IMR-90 (cell line): ENCODE results near the gene ZNF365. TPM values are rescaled to one million over a fixed set of nuclear protein-coding genes. Genes with fewer than 3 reads are reported as not detected.

Source experiments
- ATAC-seq: fragments of 200-7000 bp; cut with Tn5 transposase; 2 replicates; pipeline ENCODE4 v1.9.1; 2020; ENCODE audit warnings: low read depth, mild to moderate bottlenecking, moderate library complexity
- BruUV-seq: library from RNA; stranded (reverse); fragments of 400-500 nt; replicated peaks from 2 replicates; lab custom pipeline; 2021; lab: Mats Ljungman, UMichigan
- CTCF ChIA-PET: fragments of 300-600 bp; formaldehyde crosslinking; extraction: SDS; loops from one replicate; lab custom pipeline; 2021; ENCODE audit warnings: antibody characterized with exemption; lab: Yijun Ruan, JAX
- POLR2A ChIA-PET: fragments of 300-600 bp; sonication (Branson Sonifier 250); formaldehyde crosslinking; loops from one replicate; lab custom pipeline; 2022; ENCODE audit warnings: antibody characterized with exemption; ENCODE audit not compliant: unreplicated experiment; lab: Charles Lee
- DNase-seq: peaks from one replicate; pipeline ENCODE4 v3.0.0; 2013
- H2AFZ ChIP-seq: replicated peaks from 2 replicates; pipeline ENCODE3; 2013; ENCODE audit warnings: low read length, mild to moderate bottlenecking; ENCODE audit not compliant: poor library complexity
- H2AK5ac ChIP-seq: 2 replicates; pipeline ENCODE4 v1.6.1; 2013; ENCODE audit warnings: low read depth, low read length, inconsistent platforms
- H2AK9ac ChIP-seq: replicated peaks from 2 replicates; pipeline ENCODE3; 2013; ENCODE audit warnings: mild to moderate bottlenecking, low read depth, low read length, moderate library complexity; ENCODE audit not compliant: poor library complexity
- H2BK120ac ChIP-seq: 2 replicates; pipeline ENCODE4 v1.6.1; 2013; ENCODE audit warnings: low read depth, low read length, inconsistent platforms
- H2BK15ac ChIP-seq: 3 replicates; pipeline ENCODE4 v1.6.1; 2013; ENCODE audit warnings: low read depth, low read length, inconsistent platforms
- H2BK20ac ChIP-seq: 2 replicates; pipeline ENCODE4 v1.6.1; 2013; ENCODE audit warnings: low read depth, mild to moderate bottlenecking, inconsistent platforms, low read length, moderate library complexity
- H2BK5ac ChIP-seq: 2 replicates; pipeline ENCODE4 v1.6.1; 2013; ENCODE audit warnings: mild to moderate bottlenecking, low read depth, low read length, inconsistent platforms; ENCODE audit not compliant: poor library complexity, severe bottlenecking
- H3K14ac ChIP-seq: replicated peaks from 2 replicates; pipeline ENCODE4 v1.6.1; 2013; ENCODE audit warnings: low read depth, low read length, inconsistent platforms
- H3K18ac ChIP-seq: 2 replicates; pipeline ENCODE4 v1.6.1; 2013; ENCODE audit warnings: low read depth, low read length, control low read depth
- H3K23ac ChIP-seq: 2 replicates; pipeline ENCODE4 v1.6.1; 2013; ENCODE audit warnings: low read depth, low read length, inconsistent platforms
- H3K27ac ChIP-seq: 2 replicates; pipeline ENCODE4 v1.5.1; 2013; ENCODE audit warnings: mild to moderate bottlenecking, control low read depth, low read length; ENCODE audit not compliant: insufficient read depth
- H3K27me3 ChIP-seq: 2 replicates; pipeline ENCODE4 v1.6.1; 2013; ENCODE audit warnings: low read length; ENCODE audit not compliant: control insufficient read depth, insufficient read depth
- H3K36me3 ChIP-seq: 2 replicates; pipeline ENCODE4 v1.6.1; 2013; ENCODE audit warnings: low read length, mixed read lengths; ENCODE audit not compliant: control insufficient read depth, insufficient read depth
- H3K4ac ChIP-seq: 2 replicates; pipeline ENCODE4 v1.6.1; 2013; ENCODE audit warnings: low read depth, low read length, inconsistent platforms
- H3K4me1 ChIP-seq: 2 replicates; pipeline ENCODE4 v1.6.1; 2013; ENCODE audit warnings: low read length, mixed read lengths; ENCODE audit not compliant: control insufficient read depth, insufficient read depth
- H3K4me2 ChIP-seq: 2 replicates; pipeline ENCODE4 v1.6.1; 2013; ENCODE audit warnings: low read depth, mild to moderate bottlenecking, control low read depth, low read length, moderate library complexity
- H3K4me3 ChIP-seq: 2 replicates; pipeline ENCODE4 v1.5.1; 2013; ENCODE audit warnings: low read depth, mild to moderate bottlenecking, control low read depth, low read length, moderate library complexity; ENCODE audit not compliant: insufficient read depth
- H3K56ac ChIP-seq: 2 replicates; pipeline ENCODE4 v1.6.1; 2013; ENCODE audit warnings: low read length, inconsistent platforms; ENCODE audit not compliant: insufficient read depth; ENCODE audit errors: extremely low read depth
- H3K79me1 ChIP-seq, 2 experiments: 2 replicates each; pipeline ENCODE4 v1.6.1; 2013; ENCODE audit warnings: low read length in 2 of 2, inconsistent platforms in 1 of 2, low read depth in 1 of 2
- H3K9ac ChIP-seq: 2 replicates; pipeline ENCODE4 v1.6.1; 2013; ENCODE audit warnings: low read depth, low read length, control low read depth
- H3K9me1 ChIP-seq: 2 replicates; pipeline ENCODE4 v1.6.1; 2013; ENCODE audit warnings: low read length, inconsistent platforms; ENCODE audit not compliant: insufficient read depth
- H3K9me3 ChIP-seq: 2 replicates; pipeline ENCODE4 v1.6.1; 2013; ENCODE audit warnings: low read length; ENCODE audit not compliant: control insufficient read depth, insufficient read depth
- H4K20me1 ChIP-seq: 2 replicates; pipeline ENCODE4 v1.6.1; 2013; ENCODE audit warnings: low read length, inconsistent platforms; ENCODE audit not compliant: insufficient read depth
- H4K5ac ChIP-seq: 2 replicates; pipeline ENCODE4 v1.6.1; 2013; ENCODE audit warnings: mild to moderate bottlenecking, low read depth, low read length, control low read depth
- H4K8ac ChIP-seq, 2 experiments: 2 replicates each; pipeline ENCODE4 v1.6.1; 2013; ENCODE audit warnings: low read depth in 2 of 2, low read length in 2 of 2, control low read depth in 1 of 2, inconsistent platforms in 1 of 2
- H4K91ac ChIP-seq: 2 replicates; pipeline ENCODE4 v1.6.1; 2013; ENCODE audit warnings: low read depth, low read length, inconsistent platforms; ENCODE audit not compliant: insufficient read depth
- CHD1 ChIP-seq: IDR thresholded peaks from 2 replicates; pipeline ENCODE4 v1.6.1; 2012; ENCODE audit warnings: low read depth, low read length, improper control_type of control experiment
- ELK1 ChIP-seq: fragments of 150-350 bp; IDR thresholded peaks from 2 replicates; pipeline ENCODE4 v1.6.1; 2016; ENCODE audit warnings: low read depth, mild to moderate bottlenecking, low read length, moderate library complexity, borderline replicate concordance
- FOS ChIP-seq: fragments of 150-350 bp; IDR thresholded peaks from 2 replicates; pipeline ENCODE4 v1.6.1; 2016; ENCODE audit warnings: low read depth, low read length
- MAFK ChIP-seq: IDR thresholded peaks from 2 replicates; pipeline ENCODE4 v1.6.1; 2012; ENCODE audit warnings: low read depth, low read length, improper control_type of control experiment
- MAZ ChIP-seq: IDR thresholded peaks from 2 replicates; pipeline ENCODE4 v1.6.1; 2012; ENCODE audit warnings: low read depth, mild to moderate bottlenecking, low read length, improper control_type of control experiment, moderate library complexity, borderline replicate concordance
- RAD21 ChIP-seq: IDR thresholded peaks from 2 replicates; pipeline ENCODE4 v1.6.1; 2012; ENCODE audit warnings: low read length, improper control_type of control experiment
- RFX5 ChIP-seq: IDR thresholded peaks from 2 replicates; pipeline ENCODE4 v1.8.0; 2012; ENCODE audit warnings: low read depth, mild to moderate bottlenecking, low read length, moderate library complexity
- SMC3 ChIP-seq: fragments of 150-350 bp; IDR thresholded peaks from 2 replicates; pipeline ENCODE4 v1.6.1; 2016; ENCODE audit warnings: low read depth, mild to moderate bottlenecking, antibody characterized with exemption, low read length, moderate library complexity
- USF2 ChIP-seq: fragments of 150-350 bp; IDR thresholded peaks from 2 replicates; pipeline ENCODE4 v1.6.1; 2017; ENCODE audit warnings: mild to moderate bottlenecking, antibody characterized with exemption, low read length, low read depth
- WGBS, 2 experiments: methylation state at CpG; one replicate each; pipeline versions ENCODE4 v1.1.5 to v1.1.7; 2013; ENCODE audit warnings: missing lambda C conversion rate in 2 of 2; ENCODE audit not compliant: insufficient read length in 1 of 2; ENCODE audit errors: extremely low coverage in 2 of 2; 5-methylcytosine and 5-hydroxymethylcytosine counted together
- dilution Hi-C: fragments of 300-500 bp; cut with HindIII; formaldehyde crosslinking; loops from one replicate; pipeline ENCODE4 v1.14.3; 2018; ENCODE audit warnings: low sequenced_read_pairs; ENCODE audit not compliant: unreplicated experiment
- in situ Hi-C: fragments of 300-500 bp; cut with MboI; formaldehyde crosslinking; loops from 3 replicates; pipeline ENCODE4 v1.14.3; 2019; ENCODE audit warnings: low sequenced_read_pairs, inconsistent platforms, mixed read lengths
- intact Hi-C: fragments of 100-400 bp; cut with micrococcal nuclease; formaldehyde crosslinking; loops from 2 replicates; pipeline ENCODE4 v1.10.0; 2022
- polyA plus RNA-seq, 3 experiments: library from polyadenylated mRNA; depleted of rRNA; stranded (reverse); fragments of >200 nt; gene quantifications; 2 replicates each; pipeline ENCODE4 v1.2.3, GENCODE V29; 2012; ENCODE audit warnings: low replicate concordance in 1 of 3
- total RNA-seq: library from RNA; depleted of rRNA; stranded (reverse); fragments of >200 nt; gene quantifications from 2 replicates; pipeline ENCODE4 v1.2.3, GENCODE V29; 2012
- TF ChIP-seq, protein P1 (sequence below): conservative IDR thresholded peaks from 2 replicates; pipeline ENCODE4 v1.5.1; 2012; ENCODE audit warnings: mild to moderate bottlenecking, low read depth, low read length, improper control_type of control experiment

Gene ZNF365
- total and polyA plus RNA-seq, 2 of the 4 experiments (the other 2 are of a cell fraction) = 1.2 to 3.2 TPM

DNA sequence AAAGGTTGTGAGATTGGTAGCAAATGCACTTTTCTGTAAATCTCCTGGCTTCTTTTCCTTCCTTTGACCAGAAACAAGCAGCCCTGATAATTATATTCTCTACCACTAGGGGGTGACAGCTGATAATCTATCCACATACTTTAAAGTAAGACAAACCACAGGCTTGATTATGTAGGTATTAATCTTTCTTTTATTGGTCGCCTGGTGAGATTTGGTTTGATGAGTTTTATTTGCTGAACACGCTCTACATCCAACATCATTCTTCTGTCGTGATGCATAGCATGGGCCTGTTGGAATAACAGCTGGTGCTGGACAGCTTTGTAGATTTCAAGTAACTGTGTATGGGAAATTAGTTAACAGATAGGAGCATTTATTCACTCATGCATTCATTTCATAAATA is 63.5 kb downstream of the ZNF365 start:
- DNase-seq (peak; percentile 82), ATAC-seq (peak; percentile 81)
- in situ Hi-C loops = loop anchor here (5.0 to 10.0 kb wide), 3 partner anchors 385 to 717 kb away; no protein-coding TSS in a partner anchor
- no peak overlapping the region for H2BK120ac ChIP-seq
- no peak for TF ChIP-seq MAZ
- no peak for TF ChIP-seq CHD1
- TF ChIP-seq RAD21 = peak; percentile 83
- TF ChIP-seq RFX5 = no peak
- TF ChIP-seq, protein P1, sequence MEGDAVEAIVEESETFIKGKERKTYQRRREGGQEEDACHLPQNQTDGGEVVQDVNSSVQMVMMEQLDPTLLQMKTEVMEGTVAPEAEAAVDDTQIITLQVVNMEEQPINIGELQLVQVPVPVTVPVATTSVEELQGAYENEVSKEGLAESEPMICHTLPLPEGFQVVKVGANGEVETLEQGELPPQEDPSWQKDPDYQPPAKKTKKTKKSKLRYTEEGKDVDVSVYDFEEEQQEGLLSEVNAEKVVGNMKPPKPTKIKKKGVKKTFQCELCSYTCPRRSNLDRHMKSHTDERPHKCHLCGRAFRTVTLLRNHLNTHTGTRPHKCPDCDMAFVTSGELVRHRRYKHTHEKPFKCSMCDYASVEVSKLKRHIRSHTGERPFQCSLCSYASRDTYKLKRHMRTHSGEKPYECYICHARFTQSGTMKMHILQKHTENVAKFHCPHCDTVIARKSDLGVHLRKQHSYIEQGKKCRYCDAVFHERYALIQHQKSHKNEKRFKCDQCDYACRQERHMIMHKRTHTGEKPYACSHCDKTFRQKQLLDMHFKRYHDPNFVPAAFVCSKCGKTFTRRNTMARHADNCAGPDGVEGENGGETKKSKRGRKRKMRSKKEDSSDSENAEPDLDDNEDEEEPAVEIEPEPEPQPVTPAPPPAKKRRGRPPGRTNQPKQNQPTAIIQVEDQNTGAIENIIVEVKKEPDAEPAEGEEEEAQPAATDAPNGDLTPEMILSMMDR = peak; percentile 83
- TF ChIP-seq ELK1 = no peak
- TF ChIP-seq MAFK = 0 out of 2 replicates have a peak, but pooled peaks have one; percentile 1
- TF ChIP-seq FOS = no peak
- TF ChIP-seq USF2 = no peak
- peak; percentile 72 for TF ChIP-seq SMC3
- no peak overlapping the region for H2AFZ ChIP-seq
- H3K4me1 ChIP-seq = peaks cover 2% of the 10 kb centered on the region
- no peak overlapping the region for H4K91ac ChIP-seq
- no peak overlapping the region for H3K4ac ChIP-seq
- H3K27ac ChIP-seq = no peak overlapping the region
- dilution Hi-C loops = no loop called here
- no peak overlapping the region for H2BK15ac ChIP-seq
- intact Hi-C loops = loop anchor here (1.0 to 10.0 kb wide), 5 partner anchors 147 to 721 kb away; no protein-coding TSS in a partner anchor
- no peak overlapping the region; the same call in 1 of the 2 replicates for H3K9ac ChIP-seq
- 0 out of 2 replicates have a peak overlapping the region, but pooled peaks have one; percentile 10 for H2AK5ac ChIP-seq
- WGBS, 2 experiments = no CpG with 5 or more reads among the region's 3 CpGs
- CTCF ChIA-PET = interaction anchor here (1.0 to 2.6 kb wide), 10 partner anchors 9 to 380 kb away, joined by 3 to 21 read pairs (median 4); no protein-coding TSS in a partner anchor
- H3K9me1 ChIP-seq = no peaks in the 10 kb centered on the region
- POLR2A ChIA-PET = interaction anchor here (0.6 kb wide), 1 partner anchor 375 kb away, joined by 3 read pairs; no protein-coding TSS in a partner anchor
- no TSS peak for BruUV-seq
- H3K9me3 ChIP-seq = peaks cover 2% of the 10 kb centered on the region; the same call in 1 of the 2 replicates
- H4K8ac ChIP-seq = no peak overlapping the region
- no peak overlapping the region for H4K5ac ChIP-seq
- no peak overlapping the region for H3K4me3 ChIP-seq
- no peaks in the 10 kb centered on the region for H3K36me3 ChIP-seq
- no peak overlapping the region for H2BK5ac ChIP-seq
- H3K4me2 ChIP-seq = no peak overlapping the region
- H3K18ac ChIP-seq = no peak overlapping the region
- no peak overlapping the region for H3K14ac ChIP-seq
- H2AK9ac ChIP-seq = no peak overlapping the region
- no peak overlapping the region for H3K23ac ChIP-seq
- no peaks in the 10 kb centered on the region for H3K27me3 ChIP-seq
- no peaks in the 10 kb centered on the region for H3K79me1 ChIP-seq
- H2BK20ac ChIP-seq = no peak overlapping the region
- no peaks in the 10 kb centered on the region for H4K20me1 ChIP-seq
- no peak overlapping the region for H3K56ac ChIP-seq
